Stimulated activated CD8-positive, alpha-beta memory T cell treated with anti-CD3 and anti-CD28 coated beads, Interleukin-15, amount 100 ng/mL, for 48 hours (primary cell): Measurements from ENCODE around the gene MICU1.
A peak's percentile ranks its signal among the peaks of the same experiment; 100 is the strongest.
"Not testable (repeated sequence)": the region's sequence is repeated elsewhere in the genome, so short reads cannot be mapped to it uniquely, and the experiment has no call there.

Source experiments
- DNase-seq, 2 donors: peaks; one replicate each; pipeline ENCODE4 v3.0.0-alpha.2; 2020; ENCODE audit warnings: low read depth in 2 of 2

Gene MICU1

GRCh38 chr10:72563327-72563932 lies 62.4 kb downstream of the MICU1 start:
- peak in 1 of 2 donors; percentile 1 for DNase-seq

- DNase-seq: no peak
These were observed 64.1 kb downstream of the MICU1 start for GRCh38 chr10:72561745-72562166.

- DNase-seq: no peak
These were observed 68.5 kb downstream of the MICU1 start for GRCh38 chr10:72557362-72557761.

- DNase-seq: no peak
These were observed 73.0 kb downstream of the MICU1 start for GRCh38 chr10:72552857-72553256.

- DNase-seq: no peak
These were observed 75.6 kb downstream of the MICU1 start for GRCh38 chr10:72550239-72550638.

- DNase-seq: no peak
These were observed 80.3 kb downstream of the MICU1 start for GRCh38 chr10:72545546-72545945.

- not testable (repeated sequence) for DNase-seq
These were observed 82.0 kb downstream of the MICU1 start for GRCh38 chr10:72543855-72544254.

GRCh38 chr10:72542396-72542815 lies 83.5 kb downstream of the MICU1 start:
- DNase-seq: no peak

GRCh38 chr10:72541337-72541736 lies 84.5 kb downstream of the MICU1 start:
- DNase-seq: no peak

- DNase-seq: no peak
These were observed 85.6 kb downstream of the MICU1 start for GRCh38 chr10:72540193-72540807.

GRCh38 chr10:72539137-72539536 lies 86.7 kb downstream of the MICU1 start:
- no peak for DNase-seq

GRCh38 chr10:72525689-72526088 lies 100.2 kb downstream of the MICU1 start:
- no peak for DNase-seq

- DNase-seq: no peak
These were observed 100.6 kb downstream of the MICU1 start for GRCh38 chr10:72525277-72525676.

- no peak for DNase-seq
These were observed 101.4 kb downstream of the MICU1 start for GRCh38 chr10:72524489-72524888.

- no peak for DNase-seq
These were observed 101.9 kb downstream of the MICU1 start for GRCh38 chr10:72523932-72524396.

- DNase-seq: no peak
These were observed 102.8 kb downstream of the MICU1 start for GRCh38 chr10:72523062-72523461.

- no peak for DNase-seq
These were observed 108.6 kb downstream of the MICU1 start for GRCh38 chr10:72517244-72517643.

- no peak for DNase-seq
These were observed 110.4 kb downstream of the MICU1 start for GRCh38 chr10:72515455-72515854.

GRCh38 chr10:72513910-72514309 lies 112.0 kb downstream of the MICU1 start:
- no peak for DNase-seq

- no peak for DNase-seq
These were observed 114.4 kb downstream of the MICU1 start for GRCh38 chr10:72511459-72511858.

- DNase-seq: no peak
These were observed 115.9 kb downstream of the MICU1 start for GRCh38 chr10:72509941-72510340.

- DNase-seq: no peak
These were observed 116.6 kb downstream of the MICU1 start for GRCh38 chr10:72509206-72509799.

GRCh38 chr10:72508033-72508432 lies 117.8 kb downstream of the MICU1 start:
- DNase-seq: no peak
